HEK293 (cell line): Measurements from ENCODE around the gene TRPC4AP.

Source experiments
- CTCF ChIA-PET: fragments of 350-600 bp; formaldehyde crosslinking; extraction: SDS; loops from one replicate; lab custom pipeline; 2021; ENCODE audit warnings: antibody characterized with exemption; lab: Yijun Ruan, JAX
- POLR2A ChIA-PET: fragments of 300-600 bp; formaldehyde crosslinking; extraction: SDS; loops from one replicate; lab custom pipeline; 2020; ENCODE audit warnings: antibody characterized with exemption, inconsistent platforms; lab: Yijun Ruan, JAX
- H3K27ac ChIP-seq: fragments of 200-500 bp; sonication (Bioruptor generic); 2 replicates; pipeline ENCODE4 v1.5.1; 2014; ENCODE audit warnings: low read depth, low read length, control low read depth, inconsistent platforms; ENCODE audit errors: extremely low read depth
- H3K36me3 ChIP-seq, 2 experiments: fragments of 200-500 bp in 1 of 2; sonication (Bioruptor generic) in 1 of 2; 1 replicate in 1 of 2; 2 replicates in 1 of 2; pipeline ENCODE4 v1.5.1; 2014 to 2017; ENCODE audit warnings: inconsistent platforms in 2 of 2, low read length in 2 of 2; ENCODE audit not compliant: control insufficient read depth in 2 of 2, insufficient read depth in 1 of 2
- H3K4me1 ChIP-seq: fragments of 200-500 bp; sonication (Bioruptor generic); 2 replicates; pipeline ENCODE4 v1.5.1; 2014; ENCODE audit warnings: mild to moderate bottlenecking, low read length, inconsistent platforms; ENCODE audit not compliant: control insufficient read depth, insufficient read depth
- H3K4me3 ChIP-seq: 2 replicates; pipeline ENCODE4 v1.5.1; 2011; ENCODE audit warnings: low read depth, mild to moderate bottlenecking, control low read depth, low read length, moderate library complexity
- H3K9me3 ChIP-seq: fragments of 200-500 bp; sonication (Bioruptor generic); 2 replicates; pipeline ENCODE4 v1.5.1; 2014; ENCODE audit warnings: low read depth, low read length, inconsistent platforms; ENCODE audit not compliant: control insufficient read depth, insufficient read depth
- HIC1 ChIP-seq: fragments of 450-650 bp; formaldehyde crosslinking; IDR thresholded peaks from 2 replicates; pipeline ENCODE4 v1.5.1; 2016; ENCODE audit warnings: missing biosample characterization, missing genetic modification characterization
- PRDM2 ChIP-seq: fragments of 450-650 bp; formaldehyde crosslinking; IDR thresholded peaks from 2 replicates; pipeline ENCODE4 v1.5.1; 2016; ENCODE audit warnings: missing biosample characterization, missing genetic modification characterization, borderline replicate concordance
- PRDM6 ChIP-seq: fragments of 450-650 bp; formaldehyde crosslinking; IDR thresholded peaks from 2 replicates; pipeline ENCODE4 v1.5.1; 2017; ENCODE audit warnings: missing biosample characterization, missing genetic modification characterization
- ZNF26 ChIP-seq: fragments of 450-650 bp; formaldehyde crosslinking; IDR thresholded peaks from 2 replicates; pipeline ENCODE4 v1.5.1; 2016; ENCODE audit warnings: missing biosample characterization, missing genetic modification characterization
- ZNF514 ChIP-seq: fragments of 450-650 bp; formaldehyde crosslinking; IDR thresholded peaks from 2 replicates; pipeline ENCODE4 v1.5.1; 2016; ENCODE audit warnings: missing biosample characterization, missing genetic modification characterization
- ZNF529 ChIP-seq: fragments of 450-650 bp; formaldehyde crosslinking; IDR thresholded peaks from 2 replicates; pipeline ENCODE4 v1.5.1; 2017; ENCODE audit warnings: missing genetic modification characterization, missing biosample characterization; ENCODE audit not compliant: insufficient replicate concordance
- ZNF626 ChIP-seq: fragments of 450-650 bp; sonication (Bioruptor Pico); formaldehyde crosslinking; IDR thresholded peaks from 2 replicates; pipeline ENCODE4 v1.5.1; 2018; ENCODE audit warnings: missing biosample characterization, missing genetic modification characterization, inconsistent platforms
- ZNF629 ChIP-seq: fragments of 450-650 bp; formaldehyde crosslinking; IDR thresholded peaks from 2 replicates; pipeline ENCODE4 v1.5.1; 2017; ENCODE audit warnings: missing biosample characterization, missing genetic modification characterization
- ZNF658 ChIP-seq: fragments of 450-650 bp; formaldehyde crosslinking; IDR thresholded peaks from 2 replicates; pipeline ENCODE4; 2016; ENCODE audit warnings: missing biosample characterization, missing genetic modification characterization
- ZNF670 ChIP-seq: fragments of 450-650 bp; formaldehyde crosslinking; IDR thresholded peaks from 2 replicates; pipeline ENCODE4 v1.5.1; 2016; ENCODE audit warnings: missing biosample characterization, missing genetic modification characterization, low read depth
- ZNF791 ChIP-seq: fragments of 450-650 bp; formaldehyde crosslinking; IDR thresholded peaks from 2 replicates; pipeline ENCODE4 v1.5.1; 2016; ENCODE audit warnings: missing biosample characterization, missing genetic modification characterization
- ZNF792 ChIP-seq: fragments of 450-650 bp; formaldehyde crosslinking; IDR thresholded peaks from 2 replicates; pipeline ENCODE4 v1.5.1; 2016; ENCODE audit warnings: missing biosample characterization, missing genetic modification characterization
- TF ChIP-seq, protein P1 (sequence below): fragments of 450-650 bp; formaldehyde crosslinking; IDR thresholded peaks from 2 replicates; pipeline ENCODE4; 2016; ENCODE audit warnings: missing biosample characterization, missing genetic modification characterization
- TF ChIP-seq, protein P2 (sequence below): sonication (generic); formaldehyde crosslinking; IDR thresholded peaks from 2 replicates; pipeline ENCODE4 v1.8.1; 2022; ENCODE audit warnings: mild to moderate bottlenecking, moderate library complexity, missing genetic modification reagents
- TF ChIP-seq, protein P3 (sequence below): fragments of 450-650 bp; formaldehyde crosslinking; IDR thresholded peaks from 2 replicates; pipeline ENCODE4 v1.5.1; 2016; ENCODE audit warnings: missing biosample characterization, missing genetic modification characterization

TRPC4AP gene

GRCh38 chr20:35101620-35102019 is 9.0 kb upstream of the TRPC4AP start:
- H3K27ac ChIP-seq, result no peak overlapping the region
- ChIA-PET POLR2A (no interaction called here), CTCF (no interaction called here)
- no peaks in the 10 kb centered on the region for H3K9me3 ChIP-seq
- H3K36me3 ChIP-seq, result no peaks in the 10 kb centered on the region
- no peaks in the 10 kb centered on the region for H3K4me1 ChIP-seq
- TF ChIP-seq ZNF26 (no peak), ZNF529 (tag by site-specific recombination) (no peak), PRDM2 (tag by site-specific recombination) (no peak), HIC1 (tag by site-specific recombination) (no peak), ZNF792 (tag by site-specific recombination) (no peak), ZNF791 (tag by site-specific recombination) (no peak)
- TF ChIP-seq, protein P1, sequence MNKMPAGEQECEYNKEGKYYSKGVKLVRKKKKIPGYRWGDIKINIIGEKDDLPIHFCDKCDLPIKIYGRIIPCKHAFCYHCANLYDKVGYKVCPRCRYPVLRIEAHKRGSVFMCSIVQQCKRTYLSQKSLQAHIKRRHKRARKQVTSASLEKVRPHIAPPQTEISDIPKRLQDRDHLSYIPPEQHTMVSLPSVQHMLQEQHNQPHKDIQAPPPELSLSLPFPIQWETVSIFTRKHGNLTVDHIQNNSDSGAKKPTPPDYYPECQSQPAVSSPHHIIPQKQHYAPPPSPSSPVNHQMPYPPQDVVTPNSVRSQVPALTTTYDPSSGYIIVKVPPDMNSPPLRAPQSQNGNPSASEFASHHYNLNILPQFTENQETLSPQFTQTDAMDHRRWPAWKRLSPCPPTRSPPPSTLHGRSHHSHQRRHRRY, result no peak
- TF ChIP-seq, protein P2, sequence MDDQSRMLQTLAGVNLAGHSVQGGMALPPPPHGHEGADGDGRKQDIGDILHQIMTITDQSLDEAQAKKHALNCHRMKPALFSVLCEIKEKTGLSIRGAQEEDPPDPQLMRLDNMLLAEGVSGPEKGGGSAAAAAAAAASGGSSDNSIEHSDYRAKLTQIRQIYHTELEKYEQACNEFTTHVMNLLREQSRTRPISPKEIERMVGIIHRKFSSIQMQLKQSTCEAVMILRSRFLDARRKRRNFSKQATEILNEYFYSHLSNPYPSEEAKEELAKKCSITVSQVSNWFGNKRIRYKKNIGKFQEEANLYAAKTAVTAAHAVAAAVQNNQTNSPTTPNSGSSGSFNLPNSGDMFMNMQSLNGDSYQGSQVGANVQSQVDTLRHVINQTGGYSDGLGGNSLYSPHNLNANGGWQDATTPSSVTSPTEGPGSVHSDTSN, result no peak
- no peak overlapping the region for H3K4me3 ChIP-seq

DNA sequence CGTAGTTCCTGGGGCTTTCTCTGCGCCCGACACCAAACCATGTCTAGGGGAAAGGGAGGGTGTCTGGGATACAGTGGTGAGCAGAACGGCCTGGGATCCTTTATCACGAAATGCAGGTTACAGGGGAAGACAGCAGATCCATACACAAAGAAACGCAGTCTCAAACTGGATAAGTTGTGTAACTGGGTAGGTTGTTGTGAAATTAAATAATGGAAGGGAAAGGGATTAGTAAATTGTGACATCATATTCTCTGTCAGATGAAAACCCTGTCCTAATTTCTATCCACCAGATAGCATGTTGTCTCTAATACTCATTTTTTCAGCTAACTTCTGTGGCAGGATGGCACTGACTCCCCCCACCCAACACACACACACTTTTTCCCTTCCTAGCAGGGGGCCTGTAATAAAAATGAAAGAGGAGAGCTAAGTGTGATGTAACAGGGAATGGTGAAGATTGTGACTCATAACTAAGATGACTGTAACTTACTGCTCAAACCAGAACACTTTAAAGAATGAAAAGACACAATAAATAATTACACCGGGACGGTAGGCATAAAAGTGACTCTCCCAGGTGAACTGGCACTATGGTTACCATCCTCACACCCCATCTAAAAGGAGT is 769 bp upstream of the TRPC4AP start:
- POLR2A ChIA-PET, result interaction anchor here (0.6 to 0.8 kb wide), 2 partner anchors 18 to 219 kb away, joined by 3 read pairs; no protein-coding TSS in a partner anchor
- no peak overlapping the region; the same call in 1 of the 2 replicates for H3K4me3 ChIP-seq
- CTCF ChIA-PET, result interaction anchor here (0.6 to 1.2 kb wide), 7 partner anchors 11 to 520 kb away, joined by 3 to 5 read pairs (median 3); no protein-coding TSS in a partner anchor
- peaks cover 8% of the 10 kb centered on the region; the same call in 1 of the 2 replicates for H3K4me1 ChIP-seq
- no peaks in the 10 kb centered on the region for H3K9me3 ChIP-seq
- no peaks in the 10 kb centered on the region for H3K36me3 ChIP-seq
- H3K27ac ChIP-seq, result peak overlapping the region; percentile 77; the same call in 1 of the 2 replicates
- TF ChIP-seq PRDM6 (tag by site-specific recombination) (peak; percentile 79), ZNF514 (no peak), ZNF658 (tag by site-specific recombination) (no peak), ZNF629 (peak; percentile 96), ZNF670 (no peak), ZNF626 (tag by site-specific recombination) (no peak)
- TF ChIP-seq, protein P3, sequence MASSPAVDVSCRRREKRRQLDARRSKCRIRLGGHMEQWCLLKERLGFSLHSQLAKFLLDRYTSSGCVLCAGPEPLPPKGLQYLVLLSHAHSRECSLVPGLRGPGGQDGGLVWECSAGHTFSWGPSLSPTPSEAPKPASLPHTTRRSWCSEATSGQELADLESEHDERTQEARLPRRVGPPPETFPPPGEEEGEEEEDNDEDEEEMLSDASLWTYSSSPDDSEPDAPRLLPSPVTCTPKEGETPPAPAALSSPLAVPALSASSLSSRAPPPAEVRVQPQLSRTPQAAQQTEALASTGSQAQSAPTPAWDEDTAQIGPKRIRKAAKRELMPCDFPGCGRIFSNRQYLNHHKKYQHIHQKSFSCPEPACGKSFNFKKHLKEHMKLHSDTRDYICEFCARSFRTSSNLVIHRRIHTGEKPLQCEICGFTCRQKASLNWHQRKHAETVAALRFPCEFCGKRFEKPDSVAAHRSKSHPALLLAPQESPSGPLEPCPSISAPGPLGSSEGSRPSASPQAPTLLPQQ (tag by site-specific recombination), result peak; percentile 15; the same call in 1 of the 2 replicates
